Right renal cortex interstitium (tissue), 3 donors: ENCODE data around the gene NSA2. TPM values are rescaled to one million over a fixed set of nuclear protein-coding genes. Genes with fewer than 3 reads are reported as not detected.

Source experiments
- DNase-seq, 3 donors: peaks; one replicate each; pipeline ENCODE4 v3.0.0-alpha.2; 2013; ENCODE audit warnings: low read depth in 3 of 3, low spot score in 2 of 3
- polyA plus RNA-seq, 3 donors: library from polyadenylated mRNA; unstranded; fragments of 120-200 nt; gene quantifications; one replicate each; pipeline ENCODE4 v1.2.1, GENCODE V29; 2013; ENCODE audit not compliant: insufficient read length in 3 of 3

NSA2 gene
- polyA plus RNA-seq, 3 donors: 262 to 326 (median 286) TPM

DNA sequence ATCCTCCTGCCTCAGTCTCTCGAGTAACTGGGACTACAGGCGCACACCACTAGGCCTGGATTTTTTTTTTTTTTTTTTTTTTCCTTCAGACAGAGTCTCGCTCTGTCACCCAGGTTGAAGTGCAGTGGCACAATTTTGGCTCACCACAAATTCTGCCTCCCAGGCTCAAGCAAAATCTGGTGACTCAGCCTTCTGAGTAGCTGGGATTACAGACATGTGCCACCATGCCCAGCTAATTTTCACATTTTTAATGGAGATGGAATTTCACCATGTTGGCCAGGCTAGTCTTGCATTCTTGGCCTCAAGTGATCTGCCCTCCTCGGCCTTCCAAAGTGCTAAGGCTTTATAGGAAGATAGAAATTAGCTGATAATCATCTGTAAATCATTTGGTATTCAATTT lies 43.9 kb downstream of the NSA2 start:
- no peak for DNase-seq

DNA sequence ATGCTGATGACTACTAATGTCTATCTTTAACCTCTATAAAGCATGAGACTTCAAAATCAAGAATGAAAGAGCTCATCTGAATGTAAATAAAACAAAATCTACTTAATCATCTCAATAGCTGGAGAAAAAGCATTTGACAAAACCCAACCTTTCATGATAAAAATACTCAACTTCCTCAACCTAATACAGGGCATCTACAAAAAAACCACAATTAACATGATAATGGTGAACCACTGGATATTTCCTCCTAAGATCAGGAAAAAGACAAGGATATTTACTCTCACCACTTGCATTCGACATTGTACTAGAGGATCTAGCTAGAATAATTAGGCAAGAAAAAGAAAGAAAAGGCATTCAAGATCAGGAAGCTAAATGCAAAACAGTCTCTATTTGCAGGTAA lies 49.8 kb downstream of the NSA2 start:
- no peak for DNase-seq

DNA sequence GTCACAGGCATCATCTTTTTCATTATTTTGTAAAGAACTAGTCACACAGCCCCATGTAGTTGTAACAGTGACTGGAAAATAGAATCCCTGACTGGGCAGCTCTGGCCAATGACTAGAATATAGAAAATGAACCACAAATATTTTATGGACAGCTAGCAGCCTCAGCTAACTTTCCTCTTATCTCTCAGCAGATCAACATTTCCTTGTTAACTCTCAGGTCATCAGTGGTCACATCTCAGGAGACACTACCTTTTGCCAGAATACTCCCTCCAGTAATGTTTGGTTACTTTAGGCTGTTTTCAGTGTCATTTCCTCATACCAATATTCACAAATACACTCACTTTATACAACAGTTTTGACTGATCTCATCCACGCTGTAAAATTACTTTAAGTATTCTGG lies 55.2 kb downstream of the NSA2 start:
- DNase-seq: no peak

DNA sequence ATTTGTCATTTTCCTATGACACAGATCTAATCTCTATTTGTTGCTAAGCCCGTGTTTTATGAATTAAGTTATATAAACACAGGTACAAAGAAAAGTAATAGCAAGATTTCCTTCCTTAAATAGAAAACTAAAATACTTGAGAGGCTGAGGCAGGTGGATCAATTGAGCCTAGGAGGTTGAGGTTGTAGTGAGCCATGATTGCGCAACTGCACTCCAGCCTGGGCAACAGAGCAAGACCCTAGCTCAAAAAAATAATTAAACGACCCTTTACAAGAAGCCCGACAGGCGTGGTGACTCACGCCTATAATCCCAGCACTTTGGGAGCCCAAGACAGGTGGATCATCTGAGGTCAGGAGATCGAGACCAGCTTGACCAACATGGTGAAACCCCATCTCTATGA lies 62.4 kb downstream of the NSA2 start:
- DNase-seq: no peak

Other genes starting within 250 kb of the NSA2 start
- 10 to 100 TPM; 62.5 to 72.9 (median 65.1) TPM for gene ENC1, start 126.5 kb upstream of the NSA2 start, polyA plus RNA-seq
- 100 to 1,000 TPM; 152 to 171 (median 160) TPM for gene HEXB, start 82.0 kb upstream of the NSA2 start, polyA plus RNA-seq
- 10 to 100 TPM; 53.3 to 55.0 (median 53.5) TPM for gene GFM2, start 132 bp upstream of the NSA2 start, polyA plus RNA-seq
- 10 to 100 TPM; 16.7 to 22.9 (median 20.3) TPM for gene FAM169A, start 99.1 kb downstream of the NSA2 start, polyA plus RNA-seq